IPS DF 6.9 (cell line): Measurements from ENCODE around the gene MGMT.

Experiments used
- DNase-seq: peaks from one replicate; pipeline ENCODE4 v3.0.0-alpha.2; 2013; ENCODE audit warnings: low read depth, low spot score
- H3K27ac ChIP-seq: one replicate; pipeline ENCODE4 v1.5.1; 2013; ENCODE audit warnings: low read length, control low read depth
- H3K27me3 ChIP-seq: 2 replicates; pipeline ENCODE4 v1.6.1; 2013; ENCODE audit warnings: mild to moderate bottlenecking, low read length; ENCODE audit not compliant: control insufficient read depth, insufficient read depth
- H3K36me3 ChIP-seq: 2 replicates; pipeline ENCODE4 v1.6.1; 2013; ENCODE audit warnings: low read length; ENCODE audit not compliant: control insufficient read depth, insufficient read depth
- H3K4me1 ChIP-seq: 2 replicates; pipeline ENCODE4 v1.6.1; 2013; ENCODE audit warnings: low read length; ENCODE audit not compliant: control insufficient read depth, insufficient read depth
- H3K4me3 ChIP-seq: 2 replicates; pipeline ENCODE4 v1.5.1; 2013; ENCODE audit warnings: mild to moderate bottlenecking, low read length
- H3K9me3 ChIP-seq: 2 replicates; pipeline ENCODE4 v1.6.1; 2013; ENCODE audit warnings: low read length, inconsistent platforms; ENCODE audit not compliant: control insufficient read depth, insufficient read depth
- WGBS: extraction: QIAGEN DNeasy Blood & Tissue Kit; methylation state at CpG from one replicate; pipeline ENCODE4 v1.1.7; 2013; ENCODE audit warnings: mixed read lengths, missing lambda C conversion rate; ENCODE audit not compliant: insufficient read length, insufficient coverage; 5-methylcytosine and 5-hydroxymethylcytosine counted together

Gene MGMT

DNA sequence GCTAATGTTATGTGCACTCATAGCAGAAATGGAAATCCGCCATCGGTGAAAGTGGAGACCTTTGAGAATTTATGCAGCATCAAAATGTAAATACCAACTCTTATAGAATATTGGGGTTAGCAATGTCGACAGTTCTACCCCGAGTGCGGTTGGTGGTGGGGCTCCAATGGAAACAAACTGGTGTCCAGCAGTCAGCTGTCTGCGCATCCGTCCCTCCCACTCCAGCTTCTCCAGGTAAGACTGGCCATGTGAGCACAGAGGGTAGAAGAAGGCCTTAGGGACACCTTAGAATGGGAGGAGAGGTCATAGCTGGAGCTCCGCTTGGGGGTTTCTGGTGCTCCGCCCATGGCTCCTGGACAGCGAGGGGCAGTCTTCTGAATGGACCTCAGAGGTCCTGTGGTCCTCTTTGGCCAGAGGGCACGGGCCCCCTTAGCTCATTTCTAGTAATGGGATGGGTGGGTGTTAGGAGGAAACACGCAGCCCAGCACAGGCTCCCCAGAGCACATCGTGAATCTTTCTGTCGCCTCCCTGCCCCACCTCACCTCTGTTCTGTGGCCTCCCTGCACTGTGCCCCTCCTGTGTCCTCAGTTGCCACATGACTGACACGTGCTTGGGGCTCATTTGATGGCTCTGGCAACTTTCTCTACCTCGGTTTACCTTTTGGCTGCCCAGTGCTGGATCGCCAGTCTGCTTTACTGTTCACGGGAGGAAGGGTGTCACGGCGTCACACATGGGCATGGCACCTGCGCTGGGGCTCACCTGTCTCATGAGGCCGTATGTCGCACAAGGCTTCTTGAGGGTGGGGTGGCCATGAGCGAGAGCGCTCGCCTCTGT is 50.0 kb downstream of the MGMT start:
- Histone ChIP-seq H3K9me3 (no peaks in the 10 kb centered on the region), H3K27ac (no peak overlapping the region), H3K4me1 (peaks cover 5% of the 10 kb centered on the region), H3K4me3 (no peak overlapping the region), H3K27me3 (no peaks in the 10 kb centered on the region), H3K36me3 (no peaks in the 10 kb centered on the region)
- no CpG with 5 or more reads among the region's 26 CpGs for WGBS
- DNase-seq: no peak

DNA sequence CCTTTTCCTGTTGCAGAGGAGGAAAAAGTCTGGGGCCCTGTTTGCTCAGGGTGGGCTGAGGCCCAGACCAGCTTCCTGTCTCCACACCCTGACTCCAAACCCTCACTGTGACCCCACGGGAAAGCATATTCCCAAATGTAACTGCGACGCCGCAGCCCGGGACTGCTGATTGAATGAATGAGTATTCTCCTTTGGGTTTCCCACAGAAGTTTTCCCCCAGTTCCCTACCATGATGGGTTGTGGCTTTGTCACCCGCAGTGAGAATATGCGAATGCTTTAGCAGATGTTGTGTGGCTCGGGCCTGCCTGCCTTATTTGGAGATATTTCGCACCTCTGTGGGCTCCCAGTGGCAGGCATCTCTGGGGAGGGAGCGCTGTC is 50.6 kb downstream of the MGMT start:
- no CpG with 5 or more reads among the region's 10 CpGs for WGBS

DNA sequence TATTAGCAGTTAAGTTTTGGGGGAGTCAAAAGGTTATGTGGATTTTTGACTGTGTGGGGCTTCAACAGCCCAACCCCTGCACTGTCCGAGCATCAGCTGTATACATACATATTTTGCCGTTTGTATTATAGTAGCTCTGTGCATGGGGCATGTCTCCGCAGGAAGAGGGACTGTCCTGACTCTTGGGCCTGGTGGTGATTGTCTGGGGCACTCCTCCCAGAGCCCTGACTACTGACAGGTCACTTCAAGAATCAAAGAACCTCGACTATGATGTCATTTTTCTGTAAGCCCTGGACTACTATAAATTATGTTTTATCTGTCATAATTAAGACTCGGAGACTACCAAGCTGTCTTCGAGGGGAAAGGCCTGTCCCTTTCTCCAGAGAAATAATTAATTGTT is 51.8 kb downstream of the MGMT start:
- Histone ChIP-seq H3K4me1 (peaks cover 5% of the 10 kb centered on the region), H3K36me3 (no peaks in the 10 kb centered on the region), H3K27ac (no peak overlapping the region), H3K9me3 (no peaks in the 10 kb centered on the region), H3K27me3 (no peaks in the 10 kb centered on the region), H3K4me3 (no peak overlapping the region)
- DNase-seq: no peak
- WGBS: no CpG with 5 or more reads among the region's 6 CpGs

More for the DNA sequence above, 50.6 kb downstream of the MGMT start:
- no peak overlapping the region for H3K4me3 ChIP-seq
- no peaks in the 10 kb centered on the region for H3K36me3 ChIP-seq
- no peaks in the 10 kb centered on the region for H3K27me3 ChIP-seq
- H3K9me3 ChIP-seq: no peaks in the 10 kb centered on the region
- H3K4me1 ChIP-seq: peaks cover 5% of the 10 kb centered on the region
- no peak overlapping the region for H3K27ac ChIP-seq
- DNase-seq: no peak

DNA sequence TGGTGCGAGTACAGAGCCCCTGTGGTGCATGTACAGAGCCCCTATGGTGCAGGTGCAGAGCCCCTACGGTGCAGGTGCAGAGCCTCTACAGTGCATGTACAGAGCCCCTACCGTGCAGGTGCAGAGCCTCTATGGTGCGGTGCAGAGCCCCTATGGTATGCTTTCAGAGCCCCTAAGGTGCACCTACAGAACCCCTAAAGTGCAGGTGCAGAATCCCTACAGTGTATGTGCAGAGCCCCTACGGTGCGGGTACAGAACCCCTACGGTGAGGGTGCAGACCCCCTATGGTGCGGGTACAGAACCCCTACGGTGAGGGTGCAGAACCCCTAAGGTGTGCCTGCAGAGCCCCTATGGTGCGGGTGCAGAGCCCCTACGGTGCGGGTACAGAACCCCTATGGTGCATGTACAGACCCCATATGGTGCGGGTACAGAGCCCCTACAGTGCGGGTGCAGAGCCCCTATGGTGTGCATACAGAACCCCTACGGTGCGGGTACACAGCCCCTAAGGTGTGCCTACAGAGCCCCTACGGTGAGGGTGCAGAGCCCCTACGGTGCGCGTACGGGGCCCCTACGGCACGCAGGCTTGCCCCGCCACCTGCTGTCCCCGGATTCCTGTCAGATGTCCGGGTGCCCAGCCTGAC is 53.5 kb downstream of the MGMT start:
- peaks cover 5% of the 10 kb centered on the region for H3K4me1 ChIP-seq
- no peak overlapping the region for H3K27ac ChIP-seq
- WGBS: no CpG with 5 or more reads among the region's 26 CpGs
- H3K27me3 ChIP-seq: no peaks in the 10 kb centered on the region
- no peak for DNase-seq
- H3K9me3 ChIP-seq: no peaks in the 10 kb centered on the region
- H3K36me3 ChIP-seq: no peaks in the 10 kb centered on the region
- no peak overlapping the region for H3K4me3 ChIP-seq

DNA sequence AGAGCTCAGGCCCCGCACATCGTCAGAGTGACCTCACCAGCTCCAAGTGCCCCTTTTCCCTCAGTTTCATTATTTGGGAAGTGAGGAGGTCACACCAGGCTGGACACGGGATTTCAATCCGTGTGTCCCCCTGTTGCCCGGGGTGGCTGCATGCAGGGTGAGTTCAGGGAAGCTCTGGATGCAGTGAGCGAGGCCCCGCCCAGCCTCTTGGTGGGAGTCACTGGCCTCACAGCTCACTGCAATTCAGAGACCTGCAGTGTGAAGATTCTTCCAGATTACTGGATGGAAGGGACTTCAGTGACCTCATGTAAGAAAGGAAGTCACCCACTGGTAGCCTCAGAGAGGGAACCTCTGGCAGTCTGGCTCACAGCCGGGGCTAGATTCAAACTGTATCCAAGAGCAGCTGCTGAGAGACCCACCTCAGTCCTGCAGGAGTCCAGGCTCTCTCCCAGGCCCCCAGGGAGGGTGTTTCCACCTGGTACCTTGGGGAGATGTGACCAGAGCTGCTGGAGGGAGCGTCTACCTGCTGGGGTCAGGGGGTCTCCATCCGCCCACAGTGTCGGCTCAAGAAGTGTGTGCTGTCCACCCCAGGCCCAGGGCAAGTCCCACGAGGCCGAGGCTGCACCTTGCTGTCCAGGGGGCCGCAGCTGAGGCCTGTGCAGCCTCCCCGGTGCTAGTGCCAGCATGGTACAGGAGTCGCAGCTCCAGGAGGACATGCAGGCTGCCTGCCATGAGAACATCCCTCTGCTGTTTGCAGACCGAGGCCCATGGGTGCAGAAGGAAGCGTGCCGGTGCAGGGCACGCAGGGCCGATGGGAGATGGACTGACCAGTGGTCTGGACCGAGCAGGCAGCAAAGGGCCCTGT is 54.4 kb downstream of the MGMT start:
- H3K27ac ChIP-seq: no peak overlapping the region
- no peaks in the 10 kb centered on the region for H3K36me3 ChIP-seq
- no peaks in the 10 kb centered on the region for H3K9me3 ChIP-seq
- H3K4me3 ChIP-seq: no peak overlapping the region
- no peaks in the 10 kb centered on the region for H3K27me3 ChIP-seq
- DNase-seq: no peak
- no CpG with 5 or more reads among the region's 22 CpGs for WGBS
- H3K4me1 ChIP-seq: peaks cover 5% of the 10 kb centered on the region

DNA sequence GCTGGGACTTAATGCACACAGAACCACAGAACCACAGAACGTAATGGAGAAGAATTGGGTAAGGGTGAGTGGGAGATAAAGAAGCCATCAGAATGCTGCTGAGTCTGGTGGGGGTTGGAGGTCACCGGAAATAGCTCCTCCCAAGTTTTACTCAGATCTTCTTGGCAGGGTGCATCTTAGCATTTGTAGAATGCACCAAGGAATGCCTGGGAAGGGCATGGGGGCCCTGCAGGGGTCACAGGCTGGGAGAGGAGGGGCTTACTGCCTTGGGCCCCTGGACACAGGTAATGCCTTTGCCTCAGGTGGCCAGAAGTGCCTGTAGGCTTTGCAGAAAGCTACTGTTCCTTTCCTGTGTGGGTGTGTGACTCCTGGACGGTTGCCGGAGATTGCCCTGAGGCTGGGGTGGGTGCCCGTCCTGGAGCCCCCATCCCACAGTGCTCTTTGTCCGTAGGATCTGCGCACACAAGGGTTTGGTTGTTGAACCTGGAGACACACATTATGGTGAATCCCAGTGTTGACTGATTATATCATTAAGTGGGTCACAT is 55.1 kb downstream of the MGMT start:
- no CpG with 5 or more reads among the region's 7 CpGs for WGBS
- H3K27me3 ChIP-seq: no peaks in the 10 kb centered on the region
- H3K9me3 ChIP-seq: no peaks in the 10 kb centered on the region
- peaks cover 5% of the 10 kb centered on the region for H3K4me1 ChIP-seq
- H3K27ac ChIP-seq: no peak overlapping the region
- H3K4me3 ChIP-seq: no peak overlapping the region
- H3K36me3 ChIP-seq: no peaks in the 10 kb centered on the region
- DNase-seq: no peak

DNA sequence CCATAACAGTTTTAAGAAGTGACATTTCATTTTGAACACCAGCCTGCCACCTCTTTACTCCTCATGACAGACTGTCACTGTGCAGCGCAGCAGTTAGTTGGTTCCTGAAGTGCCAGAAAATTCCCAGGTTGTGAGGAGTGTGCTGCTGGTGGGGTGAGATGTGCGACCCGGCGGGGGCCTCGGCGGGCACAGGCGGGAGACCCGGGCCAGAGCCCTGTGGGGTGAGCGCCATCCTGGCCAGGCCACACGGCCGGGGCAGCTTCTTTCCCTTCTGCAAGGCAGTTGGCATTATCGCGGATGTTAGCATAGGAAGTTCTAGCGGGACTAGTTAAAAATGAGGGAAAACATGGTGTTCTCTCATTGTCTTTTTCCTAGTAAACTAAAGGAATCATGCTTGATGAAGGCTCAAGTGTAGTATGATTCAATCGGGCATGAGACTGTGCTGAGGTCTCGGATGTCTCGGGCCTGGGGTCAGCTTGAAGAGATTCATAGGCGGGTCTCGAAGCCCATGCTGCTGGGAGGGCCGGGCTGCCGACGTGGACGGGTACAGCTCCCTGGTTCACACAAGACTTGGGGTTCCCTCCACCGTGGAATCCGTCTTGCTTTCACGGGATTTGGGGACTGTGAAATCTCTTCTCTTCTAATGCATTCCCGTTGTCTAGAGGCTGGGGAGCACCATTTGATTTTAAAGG is 56.1 kb downstream of the MGMT start:
- no CpG with 5 or more reads among the region's 27 CpGs for WGBS
- Histone ChIP-seq H3K4me1 (peaks cover 5% of the 10 kb centered on the region), H3K27ac (no peak overlapping the region), H3K27me3 (no peaks in the 10 kb centered on the region), H3K4me3 (no peak overlapping the region), H3K9me3 (no peaks in the 10 kb centered on the region), H3K36me3 (no peaks in the 10 kb centered on the region)
- no peak for DNase-seq

DNA sequence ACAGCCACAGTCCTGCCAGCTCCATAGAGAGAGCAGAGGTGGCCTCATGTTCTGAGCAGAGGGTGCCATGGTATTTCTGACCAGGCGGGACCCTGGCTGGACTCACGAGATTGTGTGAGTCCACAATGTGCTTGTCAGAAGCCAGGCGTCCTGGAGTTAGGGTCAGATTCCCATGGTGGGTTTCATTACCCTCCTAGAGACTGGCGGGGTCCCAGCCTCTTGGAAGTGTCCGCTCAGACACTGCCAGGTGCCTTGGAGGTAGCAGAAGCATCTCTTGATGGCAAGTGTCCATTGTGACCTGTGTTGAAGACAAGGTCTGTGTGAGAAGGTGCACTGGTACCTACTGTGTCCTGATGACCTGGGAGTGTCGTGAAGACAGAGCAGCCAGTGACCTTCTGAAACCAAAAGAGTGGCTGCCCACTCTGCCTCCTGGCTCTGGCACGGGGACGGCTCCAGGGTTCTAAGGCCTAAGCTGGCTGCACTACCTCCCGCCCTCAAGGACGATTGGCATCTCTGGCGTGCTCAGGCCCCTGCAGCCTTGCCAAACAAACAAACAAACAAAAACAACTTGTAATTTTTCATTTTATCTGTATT is 56.8 kb downstream of the MGMT start:
- no peaks in the 10 kb centered on the region for H3K27me3 ChIP-seq
- no peaks in the 10 kb centered on the region for H3K9me3 ChIP-seq
- no CpG with 5 or more reads among the region's 11 CpGs for WGBS
- H3K27ac ChIP-seq: no peak overlapping the region
- H3K36me3 ChIP-seq: no peaks in the 10 kb centered on the region
- DNase-seq: no peak
- peaks cover 5% of the 10 kb centered on the region for H3K4me1 ChIP-seq
- no peak overlapping the region for H3K4me3 ChIP-seq

DNA sequence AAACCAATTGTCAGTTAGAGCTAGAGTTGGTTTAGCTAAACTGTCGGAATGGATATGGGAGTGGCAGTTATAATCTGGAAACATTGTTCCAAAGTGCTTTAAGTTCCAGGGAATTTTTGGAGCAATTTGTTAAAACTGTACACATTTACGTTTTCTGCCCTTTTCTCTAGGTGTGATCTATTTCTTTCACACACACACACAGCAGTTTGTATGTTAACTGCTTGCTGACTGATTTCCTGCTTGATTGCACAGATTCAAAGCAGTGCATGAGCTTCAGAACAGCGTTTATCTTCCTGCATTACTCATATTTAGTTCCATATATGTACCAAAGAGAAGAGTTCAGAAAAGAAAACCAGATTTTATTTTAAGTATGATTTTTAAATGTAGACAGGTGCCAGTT is 57.9 kb downstream of the MGMT start:
- no CpG with 5 or more reads among the region's 3 CpGs for WGBS
- no peaks in the 10 kb centered on the region for H3K27me3 ChIP-seq
- no peak for DNase-seq
- H3K4me3 ChIP-seq: no peak overlapping the region
- no peak overlapping the region for H3K27ac ChIP-seq
- peaks cover 5% of the 10 kb centered on the region for H3K4me1 ChIP-seq
- no peaks in the 10 kb centered on the region for H3K9me3 ChIP-seq
- H3K36me3 ChIP-seq: no peaks in the 10 kb centered on the region
